ENCODE data around the gene SMYD3. TPM values are rescaled to one million over a fixed set of nuclear protein-coding genes. Genes with fewer than 3 reads are reported as not detected.

SMYD3 gene
- total and polyA plus RNA-seq, 2 of the 13 experiments (the other 11 are each of a cell fraction or from before 2014, with no cell fraction given), result 27.7 to 35.8 TPM

GRCh38 chr1:246246430-246246829 lies 260.6 kb downstream of the SMYD3 start:
- Histone ChIP-seq H2AFZ (ENCODE audit: low read length) (no peak overlapping the region), H3K36me3 (replicated peaks in 1 of 2; ENCODE audit: control insufficient read depth in 1 of 2, insufficient read depth in 2 of 2, low read length in 2 of 2) (no peaks in the 10 kb centered on the region), H3K4me1 (ENCODE audit: insufficient read depth, low read length) (0 out of 2 replicates have a peak, but pooled peaks cover 4% of the 10 kb centered on the region), H3K79me2 (ENCODE audit: insufficient read depth, low read length) (no peaks in the 10 kb centered on the region), H3K9me3 (ENCODE audit: low read length) (no peaks in the 10 kb centered on the region), H3K4me2 (ENCODE audit: low read depth, low read length) (no peak overlapping the region), H3K9ac (ENCODE audit: insufficient read depth, low read depth, low read length) (no peak overlapping the region), H3K4me3 (replicated peaks in 1 of 3; ENCODE audit: insufficient read depth in 1 of 3, low read depth in 2 of 3, low read length in 3 of 3) (no peak overlapping the region), H3K27me3 (ENCODE audit: control insufficient read depth in 1 of 2, insufficient read depth in 2 of 2, low read length in 2 of 2) (no peaks in the 10 kb centered on the region), H3K27ac (ENCODE audit: extremely low read length, insufficient read depth, low read length) (no peak overlapping the region), H4K20me1 (ENCODE audit: insufficient read depth, low read length) (no peaks in the 10 kb centered on the region)
- intact Hi-C loops (cut with micrococcal nuclease; ENCODE audit: unreplicated experiment), result no loop called here
- no peak for TF ChIP-seq SSRP1 (CRISPR knock-in tag; IDR thresholded peaks at IDR 0.05)
- TF ChIP-seq RXRB (CRISPR knock-in tag; IDR thresholded peaks at IDR 0.05; ENCODE audit: borderline replicate concordance), result no peak
- no peak for TF ChIP-seq ZBED4 (CRISPR knock-in tag; IDR thresholded peaks at IDR 0.05; ENCODE audit: borderline replicate concordance)
- no peak for TF ChIP-seq ZNF780A (CRISPR knock-in tag; IDR thresholded peaks at IDR 0.05)
- TF ChIP-seq ELF3 (CRISPR knock-in tag; IDR thresholded peaks at IDR 0.05), result no peak
- TF ChIP-seq ZNF446 (CRISPR knock-in tag; IDR thresholded peaks at IDR 0.05), result no peak
- TF ChIP-seq ARNT (IDR thresholded peaks at IDR 0.05), result no peak
- TF ChIP-seq RARG (CRISPR knock-in tag; IDR thresholded peaks at IDR 0.05; ENCODE audit: low read depth), result no peak
- no peak for TF ChIP-seq ARID5B (CRISPR knock-in tag; IDR thresholded peaks at IDR 0.05)
- BruUV-seq (replicated peaks), result no TSS peak
- DNase-seq (ENCODE audit: low spot score) (no peak), FAIRE-seq (no peak), ATAC-seq (no peak)
- ChIA-PET CTCF (ENCODE audit: low intra/inter-chr PET ratio, low total read pairs) (no interaction called here), POLR2A (no interaction called here)
- in situ Hi-C loops (cut with HindIII; ENCODE audit: extremely low pct_ligation_motif_present, low pct_unique_long_range_greater_than_20kb), result no loop called here
- 97% methylated on average over 1 of the region's 1 CpG for WGBS (ENCODE audit: low lambda C conversion rate)
